HG03520 (cell line): ENCODE data around the gene DKC1.
"Not testable (repeated sequence)": the region's sequence is repeated elsewhere in the genome, so short reads cannot be mapped to it uniquely, and the experiment has no call there.

Experiments used
- ATAC-seq: cut with Tn5 transposase; IDR thresholded peaks from one replicate; pipeline ENCODE4 v1.9.1; 2021; ENCODE audit warnings: mild to moderate bottlenecking, moderate library complexity; ENCODE audit not compliant: unreplicated experiment

DKC1 gene

DNA sequence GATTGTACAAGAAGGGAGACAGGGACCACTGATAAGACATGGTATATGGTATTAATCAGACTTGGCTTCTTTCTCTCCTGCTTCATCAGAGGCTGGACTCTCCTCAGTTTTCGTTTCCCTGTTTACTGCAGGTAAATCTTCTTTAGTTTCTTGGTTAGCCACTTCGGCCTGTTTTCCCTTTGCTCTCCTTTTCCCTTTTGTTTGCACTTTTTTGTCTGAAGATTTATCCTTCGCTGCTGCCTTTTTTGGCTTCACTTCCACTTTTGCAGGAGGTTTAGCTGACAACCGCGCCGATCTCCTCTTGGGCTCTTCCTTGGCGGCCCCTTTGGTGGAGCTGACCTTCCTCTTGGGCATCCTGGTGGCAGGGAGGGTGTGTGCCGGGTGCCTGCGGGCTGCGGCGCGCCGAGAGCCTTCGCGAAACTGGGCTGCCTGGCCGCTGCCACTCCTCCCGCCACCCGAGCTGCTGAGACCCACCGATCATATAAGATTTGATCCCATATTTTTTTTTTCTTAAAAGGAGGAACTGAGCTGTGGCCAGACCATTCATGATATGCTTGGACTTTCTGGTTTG lies 54.5 kb downstream of the DKC1 start:
- not testable (repeated sequence) for ATAC-seq

- no peak for ATAC-seq
Observed at GRCh38 chrX:154818916-154819770, 56.5 kb downstream of the DKC1 start.

DNA sequence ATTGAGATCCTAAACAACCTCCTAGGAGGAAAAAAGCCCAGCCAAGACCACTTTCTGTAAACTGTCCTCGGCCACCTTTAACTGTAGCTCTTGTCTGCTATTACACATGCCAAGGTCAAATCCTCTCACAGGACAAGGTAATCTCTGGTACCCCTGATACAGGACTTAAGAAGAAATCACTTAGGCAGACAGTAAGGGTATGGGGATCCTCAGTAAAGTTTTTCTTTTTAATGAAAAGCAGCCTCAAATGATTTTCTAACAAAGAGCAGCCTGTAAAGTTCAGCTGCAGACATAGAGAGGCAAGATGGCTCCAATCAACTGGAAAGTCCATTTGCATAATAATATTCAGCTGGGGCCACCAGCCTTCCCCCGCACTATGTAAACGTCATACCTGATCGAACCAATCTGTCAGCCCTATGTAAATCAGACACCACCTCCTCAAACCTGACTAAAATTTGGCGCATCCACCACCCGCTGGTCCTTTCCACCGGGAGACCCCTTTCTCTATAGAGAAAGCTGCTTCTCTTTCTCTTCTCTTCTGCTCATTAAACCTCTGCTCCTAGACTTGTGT lies 57.2 kb downstream of the DKC1 start:
- ATAC-seq: no peak

DNA sequence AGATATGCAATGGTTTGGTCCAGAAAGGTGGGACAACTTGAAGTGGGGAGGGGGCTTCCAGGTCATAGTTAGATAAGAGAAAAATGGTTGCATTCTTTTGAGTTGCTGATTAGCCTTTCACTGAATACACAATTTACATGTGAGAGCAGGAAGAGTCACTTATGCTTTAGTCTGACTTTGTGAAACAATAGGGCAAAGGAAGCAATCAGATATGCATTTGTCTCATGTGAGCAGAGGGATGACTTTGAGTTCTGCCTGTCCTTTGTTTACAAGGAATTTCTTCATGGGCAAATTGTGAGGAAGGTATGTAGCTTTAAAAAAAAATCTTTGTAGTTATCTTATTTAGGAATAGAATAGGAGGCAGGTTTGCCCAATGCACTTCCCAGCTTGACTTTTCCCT lies 58.9 kb downstream of the DKC1 start:
- no peak for ATAC-seq

- ATAC-seq: no peak
Observed at GRCh38 chrX:154822029-154822428, 59.4 kb downstream of the DKC1 start.

- no peak for ATAC-seq
Observed at GRCh38 chrX:154824638-154825037, 62.0 kb downstream of the DKC1 start.

DNA sequence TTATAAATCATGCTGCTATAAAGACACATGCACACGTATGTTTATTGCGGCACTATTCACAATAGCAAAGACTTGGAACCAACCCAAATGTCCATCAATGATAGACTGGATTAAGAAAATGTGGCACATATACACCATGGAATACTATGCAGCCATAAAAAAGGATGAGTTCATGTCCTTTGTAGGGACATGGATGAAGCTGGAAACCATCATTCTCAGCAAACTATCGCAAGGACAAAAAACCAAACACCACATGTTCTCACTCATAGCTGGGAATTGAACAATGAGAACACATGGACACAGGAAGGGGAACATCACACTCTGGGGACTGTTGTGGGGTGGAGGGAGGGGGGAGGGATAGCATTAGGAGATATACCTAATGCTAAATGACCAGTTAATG lies 62.9 kb downstream of the DKC1 start:
- ATAC-seq: not testable (repeated sequence)
